Measurements from ENCODE around the gene TUBB3.
A peak's percentile ranks its signal among the peaks of the same experiment; 100 is the strongest.
"Not testable (repeated sequence)": the region's sequence is repeated elsewhere in the genome, so short reads cannot be mapped to it uniquely, and the experiment has no call there.

Gene TUBB3

GRCh38 chr16:89903908-89904515 lies 19.1 kb upstream of the TUBB3 start:
- no peak for DNase-seq

- DNase-seq, result no peak
Measured at GRCh38 chr16:89904606-89905510, 18.3 kb upstream of the TUBB3 start.

- DNase-seq, result peak in 1 of 2 experiments; percentile 12
Measured at GRCh38 chr16:89905511-89906139, 17.5 kb upstream of the TUBB3 start.

- no peak for DNase-seq
Measured at GRCh38 chr16:89906140-89907025, 16.8 kb upstream of the TUBB3 start.

GRCh38 chr16:89907055-89907814 lies 15.9 kb upstream of the TUBB3 start:
- no peak for DNase-seq

GRCh38 chr16:89908236-89908635 lies 14.9 kb upstream of the TUBB3 start:
- no peak for DNase-seq

GRCh38 chr16:89909777-89910716 lies 13.1 kb upstream of the TUBB3 start:
- DNase-seq, result peak in 1 of 2 experiments; percentile 21

- no peak for DNase-seq
Measured at GRCh38 chr16:89910717-89911354, 12.3 kb upstream of the TUBB3 start.

GRCh38 chr16:89911375-89911774 lies 11.8 kb upstream of the TUBB3 start:
- DNase-seq, result no peak

GRCh38 chr16:89912143-89912542 lies 11.0 kb upstream of the TUBB3 start:
- DNase-seq, result no peak

GRCh38 chr16:89912627-89913026 lies 10.5 kb upstream of the TUBB3 start:
- no peak for DNase-seq

- DNase-seq, result no peak
Measured at GRCh38 chr16:89913408-89914387, 9.4 kb upstream of the TUBB3 start.

GRCh38 chr16:89914642-89915285 lies 8.4 kb upstream of the TUBB3 start:
- not testable (repeated sequence) for DNase-seq

- DNase-seq, result no peak
Measured at GRCh38 chr16:89915303-89916232, 7.6 kb upstream of the TUBB3 start.

- peak in 1 of 2 experiments; percentile 59 for DNase-seq
Measured at GRCh38 chr16:89917773-89918452, 5.2 kb upstream of the TUBB3 start.

Measured in NCI-H187 (cell line).